NOMO-1 treated with dmso at 0.1 percent for 144 hours (cell line): ENCODE measurements around the gene LRRC53.

Experiments used
- DNase-seq: peaks from one replicate; lab custom pipeline; 2025; ENCODE audit not compliant: unreplicated experiment; lab: John Stamatoyannopoulos, UW

Gene LRRC53

DNA sequence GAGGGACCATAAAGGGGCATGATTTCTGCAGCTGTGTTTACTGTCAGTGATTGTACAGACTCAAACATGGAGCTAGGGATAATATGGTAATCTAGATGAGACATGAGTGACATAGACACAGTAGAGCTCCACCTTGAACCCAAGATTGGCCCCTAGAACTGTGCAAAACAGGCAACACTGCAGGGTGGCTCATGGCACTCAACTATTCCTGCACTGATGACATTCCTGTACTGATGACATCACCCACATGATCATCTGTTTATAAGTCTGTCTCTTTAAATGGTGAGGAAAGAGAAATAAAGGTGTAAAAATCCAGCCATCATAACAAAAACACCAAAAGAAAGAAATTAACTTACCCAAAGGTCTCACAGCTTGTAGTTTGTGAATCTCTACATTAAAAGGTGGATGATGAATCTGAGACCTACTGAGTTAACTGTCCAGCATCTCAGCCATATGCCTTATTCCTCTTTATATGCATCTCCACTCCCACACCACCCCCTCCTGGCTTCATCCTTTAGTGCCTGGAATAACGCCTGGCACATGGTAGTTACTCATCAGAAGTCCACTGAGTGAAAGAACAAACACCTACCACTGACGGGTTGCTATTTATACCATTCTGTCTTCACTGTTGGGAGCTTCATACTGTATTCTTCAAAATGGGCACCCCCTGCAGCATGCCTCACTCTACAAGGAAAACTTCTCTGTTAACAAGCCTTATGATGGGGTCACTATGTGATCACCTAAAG lies at the start of gene LRRC53:
TSS of gene LRRC53 (minus strand) at position 442 of the 746 bp plus-strand sequence. CDS start 29,262 bp downstream, outside the sequence.
- DNase-seq, result no peak

DNA sequence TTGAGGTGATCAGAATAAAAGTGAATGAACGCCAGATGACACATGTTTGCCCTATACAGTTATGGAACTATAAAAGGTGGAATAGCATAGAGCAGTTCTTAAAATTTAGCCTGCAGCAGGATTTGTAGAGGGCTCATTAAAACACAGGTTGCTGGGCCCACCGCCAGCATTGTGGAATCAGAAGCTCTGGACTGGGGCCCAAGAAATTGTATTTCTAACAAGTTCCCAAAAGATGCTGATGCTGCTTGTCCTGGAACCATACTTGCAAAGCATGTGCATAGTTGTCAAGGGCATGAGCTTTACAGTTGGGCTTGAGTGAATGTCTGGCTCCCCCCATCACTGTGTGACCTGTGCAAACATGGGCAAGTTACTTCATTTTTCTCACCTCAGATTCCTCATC lies 37.5 kb upstream of the LRRC53 start:
- DNase-seq, result no peak

GRCh38 chr1:74548961-74549750 lies 36.7 kb upstream of the LRRC53 start:
- DNase-seq, result no peak

DNA sequence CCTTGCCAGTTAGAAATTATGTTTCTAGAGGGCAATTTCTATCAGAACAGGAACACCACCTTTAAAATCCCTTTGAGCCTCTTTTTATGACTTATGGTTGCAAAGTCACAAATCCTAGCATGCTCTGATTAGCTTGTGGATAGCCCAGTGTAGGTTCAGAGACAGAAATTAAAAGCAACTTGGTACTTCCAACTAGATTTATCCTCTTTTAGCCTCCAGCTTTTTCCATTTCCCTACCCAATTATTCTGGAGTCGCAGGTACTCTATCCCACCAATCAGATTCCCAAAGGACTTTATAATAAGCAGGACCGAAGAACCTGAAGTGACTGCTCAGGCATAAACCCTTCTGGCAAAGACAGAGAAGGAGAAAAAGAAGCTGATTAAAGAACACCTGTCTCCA lies 33.4 kb upstream of the LRRC53 start:
- DNase-seq, result no peak

DNA sequence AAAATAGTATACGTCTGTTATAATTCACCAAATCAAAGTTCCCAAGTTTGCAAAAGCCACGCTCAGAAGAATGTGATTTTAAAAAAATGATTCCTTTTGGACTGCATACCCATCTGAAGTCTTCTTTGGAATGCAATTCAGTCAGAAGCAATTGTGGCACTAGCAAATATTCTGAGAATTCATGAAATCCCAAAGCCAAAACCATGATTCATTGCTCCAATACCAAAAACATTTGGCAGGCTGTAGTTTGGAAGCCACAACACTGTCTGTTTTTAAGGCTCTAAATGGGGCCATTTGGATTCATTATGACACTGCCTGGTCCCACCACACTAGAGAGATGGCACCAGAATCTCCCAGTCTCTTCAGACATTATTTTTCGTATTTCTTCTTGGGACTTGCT lies 21.8 kb upstream of the LRRC53 start:
- no peak for DNase-seq

GRCh38 chr1:74531796-74532195 lies 19.4 kb upstream of the LRRC53 start:
- DNase-seq, result no peak

- DNase-seq, result no peak
Measured at GRCh38 chr1:74530892-74531291, 18.5 kb upstream of the LRRC53 start.

GRCh38 chr1:74528123-74528522 lies 15.7 kb upstream of the LRRC53 start:
- no peak for DNase-seq

GRCh38 chr1:74526708-74527107 lies 14.3 kb upstream of the LRRC53 start:
- no peak for DNase-seq

DNA sequence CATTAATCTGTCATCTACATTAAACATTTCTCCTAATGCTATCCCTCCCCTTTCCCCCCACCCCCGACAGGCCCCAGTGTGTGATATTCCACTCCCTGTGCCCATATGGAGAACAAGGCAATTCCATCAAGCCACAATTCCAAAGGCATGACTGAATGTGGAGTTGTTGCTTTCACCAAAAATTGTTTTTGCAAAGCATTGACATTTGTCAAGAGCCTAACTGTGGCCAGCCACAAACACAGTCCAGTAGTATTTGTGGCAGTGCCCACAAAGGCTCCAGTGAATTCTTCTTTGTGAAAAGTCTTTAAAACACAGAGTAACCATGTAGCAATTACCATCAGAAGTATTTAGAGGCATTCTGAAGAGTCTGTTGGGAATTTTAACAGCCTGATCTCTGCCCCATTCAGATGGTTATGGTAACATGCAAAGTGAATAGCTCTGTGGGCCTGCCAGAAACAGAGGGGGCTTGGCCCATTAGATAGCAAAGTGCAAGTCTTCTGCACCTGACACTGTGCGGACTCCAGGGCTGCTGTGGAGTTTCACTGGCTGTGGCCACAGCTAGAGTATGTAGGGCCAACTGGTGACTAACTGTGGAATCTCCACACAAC lies 11.6 kb upstream of the LRRC53 start:
- no peak for DNase-seq

- no peak for DNase-seq
Measured at GRCh38 chr1:74522148-74522547, 9.7 kb upstream of the LRRC53 start.

DNA sequence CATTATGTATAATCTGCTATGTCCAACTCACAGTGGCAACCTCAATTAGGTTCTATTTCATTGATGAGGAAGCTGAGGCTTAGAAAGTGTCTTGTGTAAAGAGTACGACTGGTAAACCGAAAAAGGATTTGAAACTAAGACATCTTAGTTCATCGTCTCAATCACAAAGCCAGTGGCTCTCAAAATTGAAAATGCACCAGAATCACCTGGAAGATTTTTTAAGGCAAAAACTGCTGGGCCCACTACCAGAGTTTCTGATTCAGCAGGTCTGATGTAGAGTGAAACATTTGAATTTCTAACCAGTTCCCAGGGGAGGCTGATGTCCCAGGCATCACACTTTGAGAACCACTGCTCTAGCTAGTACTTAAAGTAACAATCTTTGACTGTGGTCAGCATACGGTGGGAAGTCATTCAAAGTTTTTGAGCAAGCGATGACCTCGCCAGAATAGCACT lies 5.2 kb upstream of the LRRC53 start:
- DNase-seq, result no peak

GRCh38 chr1:74513411-74514300 lies 1.2 kb upstream of the LRRC53 start:
- DNase-seq, result no peak

DNA sequence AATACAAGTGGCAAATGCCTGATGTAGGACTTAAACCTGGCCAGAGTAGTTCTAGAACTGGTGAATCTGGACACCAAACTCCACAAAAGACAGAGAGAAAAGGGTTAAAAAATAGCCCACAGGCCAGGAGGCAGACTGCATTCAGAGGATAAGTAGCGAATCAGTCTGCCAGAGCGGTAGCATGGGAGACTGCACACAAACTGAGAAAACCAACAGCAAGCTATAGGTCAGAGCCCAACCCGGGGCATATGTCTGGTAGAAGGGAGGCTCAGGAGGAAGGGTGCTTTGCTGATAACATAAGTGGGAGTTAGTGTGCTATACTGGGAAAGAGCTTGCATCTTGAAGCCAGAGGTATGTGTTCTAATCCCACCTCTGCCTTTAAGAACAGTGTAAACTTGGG lies 4.0 kb downstream of the LRRC53 start:
- no peak for DNase-seq

GRCh38 chr1:74505928-74506710 lies 6.3 kb downstream of the LRRC53 start:
- DNase-seq, result no peak

- no peak for DNase-seq
Measured at GRCh38 chr1:74504933-74505512, 7.4 kb downstream of the LRRC53 start.

- DNase-seq, result no peak
Measured at GRCh38 chr1:74504125-74504932, 8.1 kb downstream of the LRRC53 start.

- no peak for DNase-seq
Measured at GRCh38 chr1:74502858-74503257, 9.6 kb downstream of the LRRC53 start.

DNA sequence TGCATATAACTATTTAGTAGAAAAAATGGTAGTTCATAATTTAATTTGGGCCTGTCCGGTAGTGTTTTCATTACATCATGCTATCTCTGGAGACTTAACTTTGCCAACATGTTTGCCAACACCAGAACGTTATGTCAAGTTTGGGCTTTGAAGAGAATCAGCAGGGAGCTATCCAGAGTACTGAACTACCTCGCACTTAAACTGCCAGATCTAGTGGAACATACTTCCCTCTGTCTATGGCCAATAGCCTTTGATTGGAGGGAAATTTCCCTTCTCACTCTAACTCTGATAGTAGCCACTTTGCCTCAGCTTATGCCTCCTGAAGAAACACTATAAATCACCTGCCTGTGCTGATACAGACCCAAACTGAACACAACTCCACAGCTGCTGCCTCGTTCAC lies 10.0 kb downstream of the LRRC53 start:
- DNase-seq, result no peak
